Naive B cell (primary cell): ENCODE results near the gene CFAP74. TPM values are rescaled to one million over a fixed set of nuclear protein-coding genes. Genes with fewer than 3 reads are reported as not detected.
A peak's percentile ranks its signal among the peaks of the same experiment; 100 is the strongest.

Experiments
- ATAC-seq, 2 donors: fragments of 150-1000 bp; cut with Tn5 transposase; 2 replicates each; pipeline ENCODE4 v1.10.0; 2021; ENCODE audit warnings: low read depth in 2 of 2, mild to moderate bottlenecking in 2 of 2, moderate library complexity in 2 of 2
- DNase-seq: peaks from one replicate; pipeline ENCODE4 v3.0.0; 2022
- H3K27ac Mint-ChIP-seq, 6 donors: one replicate each; pipeline ENCODE4 v1.8.0; 2020 to 2022; ENCODE audit warnings: mild to moderate bottlenecking in 6 of 6, mixed read lengths in 6 of 6, moderate library complexity in 5 of 6, inconsistent platforms in 2 of 6
- H3K27me3 Mint-ChIP-seq, 3 donors: one replicate each; pipeline ENCODE4 v1.8.0; 2021 to 2022; ENCODE audit warnings: mixed read lengths in 3 of 3, mild to moderate bottlenecking in 1 of 3
- H3K36me3 Mint-ChIP-seq, 2 donors: one replicate each; pipeline ENCODE4 v1.8.0; 2020 to 2022; ENCODE audit warnings: mixed read lengths in 2 of 2, inconsistent platforms in 1 of 2, mild to moderate bottlenecking in 1 of 2
- H3K4me1 Mint-ChIP-seq, 3 donors: one replicate each; pipeline ENCODE4 v1.8.0; 2020 to 2022; ENCODE audit warnings: mixed read lengths in 3 of 3, inconsistent platforms in 1 of 3, mild to moderate bottlenecking in 1 of 3, moderate library complexity in 1 of 3
- H3K4me3 Mint-ChIP-seq, 8 donors: one replicate each; pipeline ENCODE4 v1.8.0; 2020 to 2022; ENCODE audit warnings: mild to moderate bottlenecking in 8 of 8, mixed read lengths in 8 of 8, moderate library complexity in 8 of 8, inconsistent platforms in 2 of 8
- H3K9me3 Mint-ChIP-seq, 7 donors: one replicate each; pipeline ENCODE4 v1.8.0; 2020 to 2022; ENCODE audit warnings: mixed read lengths in 7 of 7, mild to moderate bottlenecking in 5 of 7, inconsistent platforms in 2 of 7, moderate library complexity in 1 of 7
- polyA plus RNA-seq, 6 donors: library from polyadenylated mRNA; unstranded; fragments of 300-500 nt; fragmentation: Illumina TruSeq; gene quantifications; one replicate each; pipeline ENCODE4 v1.2.3, GENCODE V29; 2021; ENCODE audit warnings: low read depth in 6 of 6

The CFAP74 gene
- polyA plus RNA-seq, 6 donors from 2014 or later, result not detected

- ATAC-seq, result no peak
- DNase-seq, result no peak
- H3K27ac Mint-ChIP-seq, result peak overlapping the region in 1 of 6 donors; percentile 53
- H3K27me3 Mint-ChIP-seq, result peaks cover 4 to 44% (median 27%) of the 10 kb centered on the region in 3 donors
- H3K36me3 Mint-ChIP-seq, result no peaks in the 10 kb centered on the region
- peak overlapping the region in 1 of 8 donors; percentile 54 for H3K4me3 Mint-ChIP-seq
- no peaks in the 10 kb centered on the region for H3K9me3 Mint-ChIP-seq
- peaks cover 21 to 39% (median 23%) of the 10 kb centered on the region in 3 donors for H3K4me1 Mint-ChIP-seq
Measured at GRCh38 chr1:2046953-2047748, 43.6 kb upstream of the CFAP74 start.

GRCh38 chr1:2046174-2046917 is 42.8 kb upstream of the CFAP74 start:
- Mint-ChIP-seq H3K27ac (no peak overlapping the region), H3K9me3 (no peaks in the 10 kb centered on the region), H3K4me3 (peak overlapping the region in 6 of 8 donors; percentile 29 to 69 (median 60)), H3K4me1 (peaks cover 21 to 31% (median 23%) of the 10 kb centered on the region in 3 donors), H3K36me3 (no peaks in the 10 kb centered on the region), H3K27me3 (peaks cover 4 to 48% (median 27%) of the 10 kb centered on the region in 3 donors)
- DNase-seq (peak; percentile 47), ATAC-seq (no peak)

- ATAC-seq, result no peak
- peak overlapping the region in 2 of 6 donors; percentile 24 to 78 for H3K27ac Mint-ChIP-seq
Measured at GRCh38 chr1:2045468-2046173, 42.0 kb upstream of the CFAP74 start.

GRCh38 chr1:2044510-2045319 is 41.1 kb upstream of the CFAP74 start:
- ATAC-seq, result peak; percentile 80 to 86
- Mint-ChIP-seq H3K36me3 (no peaks in the 10 kb centered on the region), H3K4me3 (peak overlapping the region in 7 of 8 donors; percentile 29 to 86 (median 72)), H3K4me1 (peaks cover 21 to 31% (median 23%) of the 10 kb centered on the region in 3 donors), H3K27me3 (peaks cover 4 to 49% (median 27%) of the 10 kb centered on the region in 3 donors), H3K9me3 (no peaks in the 10 kb centered on the region), H3K27ac (peak overlapping the region in 1 of 6 donors; percentile 24)
- DNase-seq, result peak; percentile 80

More at GRCh38 chr1:2045468-2046173, 42.0 kb upstream of the CFAP74 start:
- Mint-ChIP-seq H3K4me3 (peak overlapping the region; percentile 29 to 76 (median 66)), H3K36me3 (no peaks in the 10 kb centered on the region), H3K4me1 (peaks cover 21 to 31% (median 23%) of the 10 kb centered on the region in 3 donors), H3K9me3 (no peaks in the 10 kb centered on the region), H3K27me3 (peaks cover 4 to 48% (median 27%) of the 10 kb centered on the region in 3 donors)
- no peak for DNase-seq

- H3K9me3 Mint-ChIP-seq, result no peaks in the 10 kb centered on the region
- ATAC-seq (no peak), DNase-seq (no peak)
- peaks cover 14 to 25% (median 16%) of the 10 kb centered on the region in 3 donors for H3K4me1 Mint-ChIP-seq
- peaks cover 9 to 51% (median 27%) of the 10 kb centered on the region in 3 donors for H3K27me3 Mint-ChIP-seq
- peak overlapping the region in 1 of 6 donors; percentile 57 for H3K27ac Mint-ChIP-seq
- no peaks in the 10 kb centered on the region for H3K36me3 Mint-ChIP-seq
- peak overlapping the region in 5 of 8 donors; percentile 55 to 86 (median 69) for H3K4me3 Mint-ChIP-seq
Measured at GRCh38 chr1:2043886-2044285, 40.3 kb upstream of the CFAP74 start.

- Mint-ChIP-seq H3K27ac (no peak overlapping the region), H3K4me3 (no peak overlapping the region), H3K4me1 (peaks cover 9 to 17% (median 10%) of the 10 kb centered on the region in 3 donors), H3K27me3 (peaks cover 9 to 50% (median 20%) of the 10 kb centered on the region in 3 donors), H3K36me3 (no peaks in the 10 kb centered on the region), H3K9me3 (no peaks in the 10 kb centered on the region)
- no peak for ATAC-seq
- no peak for DNase-seq
Measured at GRCh38 chr1:2042830-2043773, 39.5 kb upstream of the CFAP74 start.

GRCh38 chr1:2041887-2042286 is 38.3 kb upstream of the CFAP74 start:
- H3K27ac Mint-ChIP-seq, result no peak overlapping the region
- DNase-seq, result no peak
- peaks cover 9 to 16% (median 10%) of the 10 kb centered on the region in 3 donors for H3K4me1 Mint-ChIP-seq
- ATAC-seq, result no peak
- H3K9me3 Mint-ChIP-seq, result no peaks in the 10 kb centered on the region
- H3K27me3 Mint-ChIP-seq, result peaks cover 9 to 43% (median 17%) of the 10 kb centered on the region in 3 donors
- H3K36me3 Mint-ChIP-seq, result no peaks in the 10 kb centered on the region
- H3K4me3 Mint-ChIP-seq, result peak overlapping the region in 1 of 8 donors; percentile 65

- Mint-ChIP-seq H3K36me3 (no peaks in the 10 kb centered on the region), H3K27ac (no peak overlapping the region), H3K4me1 (peaks cover 9 to 16% (median 10%) of the 10 kb centered on the region in 3 donors), H3K27me3 (peaks cover 9 to 41% (median 17%) of the 10 kb centered on the region in 3 donors), H3K4me3 (no peak overlapping the region), H3K9me3 (no peaks in the 10 kb centered on the region)
- ATAC-seq (no peak), DNase-seq (no peak)
Measured at GRCh38 chr1:2041305-2041704, 37.7 kb upstream of the CFAP74 start.

GRCh38 chr1:2039251-2039650 is 35.7 kb upstream of the CFAP74 start:
- ATAC-seq (no peak), DNase-seq (no peak)
- no peak overlapping the region for H3K27ac Mint-ChIP-seq
- H3K4me1 Mint-ChIP-seq, result peaks cover 0 to 5% (median 5%) of the 10 kb centered on the region in 3 donors
- H3K9me3 Mint-ChIP-seq, result no peaks in the 10 kb centered on the region
- peaks cover 4 to 27% (median 7%) of the 10 kb centered on the region in 3 donors for H3K27me3 Mint-ChIP-seq
- no peaks in the 10 kb centered on the region for H3K36me3 Mint-ChIP-seq
- H3K4me3 Mint-ChIP-seq, result no peak overlapping the region

- DNase-seq (no peak), ATAC-seq (no peak)
- H3K4me1 Mint-ChIP-seq, result no peaks in the 10 kb centered on the region
- H3K9me3 Mint-ChIP-seq, result no peaks in the 10 kb centered on the region
- H3K27me3 Mint-ChIP-seq, result peaks cover 4 to 25% (median 8%) of the 10 kb centered on the region in 3 donors
- H3K36me3 Mint-ChIP-seq, result no peaks in the 10 kb centered on the region
- no peak overlapping the region for H3K4me3 Mint-ChIP-seq
- H3K27ac Mint-ChIP-seq, result peak overlapping the region in 1 of 6 donors; percentile 36
Measured at GRCh38 chr1:2038229-2038628, 34.6 kb upstream of the CFAP74 start.

- Mint-ChIP-seq H3K36me3 (no peaks in the 10 kb centered on the region), H3K4me1 (no peaks in the 10 kb centered on the region), H3K9me3 (no peaks in the 10 kb centered on the region), H3K27ac (no peak overlapping the region), H3K4me3 (peak overlapping the region in 1 of 8 donors; percentile 60), H3K27me3 (peaks cover 4 to 30% (median 8%) of the 10 kb centered on the region in 3 donors)
- no peak for DNase-seq
- ATAC-seq, result no peak
Measured at GRCh38 chr1:2037314-2037979, 33.9 kb upstream of the CFAP74 start.
